Thyroid gland (tissue), 4 donors: ENCODE measurements around the gene SLC16A5. TPM values are rescaled to one million over a fixed set of nuclear protein-coding genes. Genes with fewer than 3 reads are reported as not detected.
A peak's percentile ranks its signal among the peaks of the same experiment; 100 is the strongest.

Source experiments
- DNase-seq, 2 donors: peaks; one replicate each; pipeline ENCODE4 v3.0.0-alpha.2; 2019
- H3K27ac ChIP-seq, 3 donors: fragments of 200-600 bp; sonication (generic); 1 replicate in 2 of 3; 2 replicates in 1 of 3; pipeline ENCODE4 v1.5.1; 2016 to 2019; ENCODE audit warnings: mild to moderate bottlenecking in 1 of 3, moderate library complexity in 1 of 3
- H3K27me3 ChIP-seq: fragments of 200-600 bp; sonication (generic); one replicate; pipeline ENCODE4 v1.5.1; 2019
- H3K36me3 ChIP-seq, 2 donors: fragments of 200-600 bp; sonication (generic); one replicate each; pipeline ENCODE4 v1.5.1; 2016 to 2019
- H3K4me1 ChIP-seq, 2 donors: fragments of 200-600 bp; sonication (generic); one replicate each; pipeline ENCODE4 v1.5.1; 2017 to 2019
- H3K4me3 ChIP-seq, 3 donors: fragments of 200-600 bp; sonication (generic); replicated peaks in 1 of 3; 1 replicate in 2 of 3; 2 replicates in 1 of 3; pipeline ENCODE4 v1.5.1; 2016; ENCODE audit warnings: mild to moderate bottlenecking in 1 of 3
- H3K9me3 ChIP-seq: fragments of 200-600 bp; sonication (generic); one replicate; pipeline ENCODE4 v1.5.1; 2017
- CTCF ChIP-seq, 6 experiments: fragments of 200-600 bp in 3 of 6; fragments of 450-650 bp in 3 of 6; sonication (generic) in 3 of 6; IDR thresholded peaks; one replicate each; pipeline ENCODE4 v1.5.1; 2016 to 2019; ENCODE audit warnings: antibody characterized with exemption in 6 of 6, mild to moderate bottlenecking in 2 of 6, inconsistent platforms in 1 of 6, moderate library complexity in 1 of 6
- POLR2A ChIP-seq, 2 donors: fragments of 450-650 bp; IDR thresholded peaks; one replicate each; pipeline ENCODE4 v1.6.1; 2017; ENCODE audit warnings: antibody characterized with exemption in 2 of 2, mild to moderate bottlenecking in 2 of 2, moderate library complexity in 1 of 2
- WGBS, 2 donors: methylation state at CpG; one replicate each; pipeline ENCODE4 v1.1.5; 2017; 5-methylcytosine and 5-hydroxymethylcytosine counted together
- intact Hi-C: fragments of 100-400 bp; cut with DNase I; formaldehyde crosslinking; loops from one replicate; pipeline ENCODE4 v1.15.1; 2023
- total RNA-seq, 4 donors: library from RNA; depleted of rRNA; stranded (reverse); fragments of >200 nt; gene quantifications; one replicate each; pipeline ENCODE4 v1.2.3, GENCODE V29; 2016

SLC16A5 gene
- total RNA-seq, 4 donors from 2014 or later = 24.1 to 40.3 (median 27.6) TPM

- Histone ChIP-seq H3K9me3 (no peaks in the 10 kb centered on the region), H3K27me3 (no peaks in the 10 kb centered on the region), H3K4me3 (no peak overlapping the region), H3K4me1 (peaks cover 69 to 87% of the 10 kb centered on the region in 2 donors), H3K27ac (peak overlapping the region; percentile 79 to 83 (median 82)), H3K36me3 (no peaks in the 10 kb centered on the region)
- 86 to 90% methylated on average over 1 to 6 of the region's 18 CpGs for WGBS, 2 donors
- peak; percentile 78 to 80 for DNase-seq
- TF ChIP-seq POLR2A (IDR thresholded peaks at IDR 0.05) (no peak), CTCF (IDR thresholded peaks at IDR 0.05) (no peak)
- intact Hi-C loops = no loop called here
Measured at GRCh38 chr17:75093548-75094158, 5.9 kb downstream of the SLC16A5 start.

- TF ChIP-seq CTCF (IDR thresholded peaks at IDR 0.05) = no peak
- no peak for TF ChIP-seq POLR2A (IDR thresholded peaks at IDR 0.05)
- H3K4me1 ChIP-seq = peaks cover 70 to 82% of the 10 kb centered on the region in 2 donors
Measured at GRCh38 chr17:75094871-75095399, 7.2 kb downstream of the SLC16A5 start.

GRCh38 chr17:75096082-75096625 lies 8.4 kb downstream of the SLC16A5 start:
- intact Hi-C loops = no loop called here
- peaks cover 63 to 71% of the 10 kb centered on the region in 2 donors for H3K4me1 ChIP-seq
- TF ChIP-seq POLR2A (IDR thresholded peaks at IDR 0.05) (peak in 1 of 2 donors; percentile 15), CTCF (IDR thresholded peaks at IDR 0.05) (no peak)

More at GRCh38 chr17:75094871-75095399, 7.2 kb downstream of the SLC16A5 start:
- H3K4me3 ChIP-seq = no peak overlapping the region
- no peak for DNase-seq
- no peaks in the 10 kb centered on the region for H3K36me3 ChIP-seq
- no peaks in the 10 kb centered on the region for H3K9me3 ChIP-seq
- WGBS, 2 donors = 87 to 90% methylated on average over 4 to 9 of the region's 16 CpGs
- intact Hi-C loops = no loop called here
- H3K27ac ChIP-seq = peak overlapping the region in 2 of 3 donors; percentile 79 to 82
- H3K27me3 ChIP-seq = no peaks in the 10 kb centered on the region

GRCh38 chr17:75097865-75098264 lies 10.1 kb downstream of the SLC16A5 start:
- H3K4me1 ChIP-seq = peaks cover 46 to 54% of the 10 kb centered on the region in 2 donors
- no peaks in the 10 kb centered on the region for H3K9me3 ChIP-seq
- no peak overlapping the region for H3K4me3 ChIP-seq
- 92 to 93% methylated on average over 7 of the region's 7 CpGs for WGBS, 2 donors
- intact Hi-C loops = no loop called here
- DNase-seq = peak in 1 of 2 donors; percentile 30
- H3K36me3 ChIP-seq = peaks cover 0 to 6% of the 10 kb centered on the region in 2 donors
- peak overlapping the region in 1 of 3 donors; percentile 79 for H3K27ac ChIP-seq
- no peaks in the 10 kb centered on the region for H3K27me3 ChIP-seq
- no peak for TF ChIP-seq CTCF (IDR thresholded peaks at IDR 0.05)
- TF ChIP-seq POLR2A (IDR thresholded peaks at IDR 0.05) = no peak

More at GRCh38 chr17:75096082-75096625, 8.4 kb downstream of the SLC16A5 start:
- Histone ChIP-seq H3K27ac (peak overlapping the region; percentile 75 to 82 (median 79)), H3K9me3 (no peaks in the 10 kb centered on the region), H3K4me3 (no peak overlapping the region), H3K36me3 (peaks cover 0 to 6% of the 10 kb centered on the region in 2 donors), H3K27me3 (no peaks in the 10 kb centered on the region)
- peak; percentile 95 to 96 for DNase-seq
- WGBS, 2 donors = 17 to 19% methylated on average over 14 of the region's 14 CpGs

GRCh38 chr17:75098861-75099260 lies 11.1 kb downstream of the SLC16A5 start:
- peak overlapping the region; percentile 17 to 79 (median 33) for H3K27ac ChIP-seq
- no peaks in the 10 kb centered on the region for H3K9me3 ChIP-seq
- peak; percentile 66 to 85 for DNase-seq
- peaks cover 0 to 6% of the 10 kb centered on the region in 2 donors for H3K36me3 ChIP-seq
- TF ChIP-seq POLR2A (IDR thresholded peaks at IDR 0.05) = no peak
- TF ChIP-seq CTCF (IDR thresholded peaks at IDR 0.05) = no peak
- intact Hi-C loops = no loop called here
- WGBS, 2 donors = 30 to 53% methylated on average over 7 of the region's 7 CpGs
- H3K4me1 ChIP-seq = peaks cover 39 to 53% of the 10 kb centered on the region in 2 donors
- no peaks in the 10 kb centered on the region for H3K27me3 ChIP-seq
- H3K4me3 ChIP-seq = no peak overlapping the region
